OCI-LY7 (cell line): ENCODE results near the gene GCSAM. TPM values are rescaled to one million over a fixed set of nuclear protein-coding genes. Genes with fewer than 3 reads are reported as not detected.

Experiments used
- BruUV-seq: library from RNA; stranded (reverse); fragments of 400-500 nt; replicated peaks from 2 replicates; lab custom pipeline; 2021; lab: Mats Ljungman, UMichigan
- CTCF ChIA-PET: fragments of 300-600 bp; sonication (Branson Sonifier 250); formaldehyde crosslinking; loops from one replicate; lab custom pipeline; 2022; ENCODE audit warnings: antibody characterized with exemption; ENCODE audit not compliant: unreplicated experiment; lab: Charles Lee
- POLR2A ChIA-PET: fragments of 300-600 bp; sonication (Branson Sonifier 250); formaldehyde crosslinking; loops from one replicate; lab custom pipeline; 2022; ENCODE audit warnings: antibody characterized with exemption; lab: Charles Lee
- DNase-seq: peaks from one replicate; pipeline ENCODE4 v3.0.0-alpha.2; 2015; ENCODE audit warnings: low spot score
- H2AFZ ChIP-seq: fragments of 200-600 bp; sonication (generic), shearing (Covaris generic); 2 replicates; pipeline ENCODE4 v1.6.1; 2014; ENCODE audit warnings: mild to moderate bottlenecking, antibody characterized with exemption, low read length, moderate library complexity
- H3K27ac ChIP-seq: fragments of 200-600 bp; sonication (generic); 2 replicates; pipeline ENCODE4 v1.5.1; 2014; ENCODE audit warnings: mixed run types, low read depth, mild to moderate bottlenecking, moderate library complexity, low read length, inconsistent platforms; ENCODE audit not compliant: poor library complexity, severe bottlenecking
- H3K36me3 ChIP-seq: fragments of 200-600 bp; sonication (generic); 2 replicates; pipeline ENCODE4 v1.6.1; 2014; ENCODE audit warnings: mild to moderate bottlenecking, antibody characterized with exemption, low read length, moderate library complexity, mixed read lengths; ENCODE audit not compliant: insufficient read depth
- H3K4me1 ChIP-seq: fragments of 200-600 bp; sonication (generic); 2 replicates; pipeline ENCODE4 v1.5.1; 2014; ENCODE audit warnings: mild to moderate bottlenecking, low read length; ENCODE audit not compliant: insufficient read depth, poor library complexity, severe bottlenecking
- H3K4me2 ChIP-seq: fragments of 200-600 bp; sonication (generic); 2 replicates; pipeline ENCODE4 v1.6.1; 2014; ENCODE audit warnings: mild to moderate bottlenecking, low read length
- H3K4me3 ChIP-seq: fragments of 200-600 bp; sonication (generic); 2 replicates; pipeline ENCODE4 v1.5.1; 2014; ENCODE audit warnings: mild to moderate bottlenecking, low read depth, low read length; ENCODE audit not compliant: poor library complexity, severe bottlenecking
- H3K79me2 ChIP-seq: fragments of 200-600 bp; sonication (generic); 2 replicates; pipeline ENCODE4 v1.6.1; 2016; ENCODE audit warnings: low read depth, mild to moderate bottlenecking, low read length, moderate library complexity, mixed read lengths; ENCODE audit not compliant: insufficient read depth
- H3K9me2 ChIP-seq: fragments of 200-600 bp; sonication (generic); 2 replicates; pipeline ENCODE4 v1.6.1; 2016; ENCODE audit warnings: mild to moderate bottlenecking, low read length, mixed read lengths; ENCODE audit not compliant: insufficient read depth
- H3K9me3 ChIP-seq: fragments of 200-600 bp; sonication (generic); 2 replicates; pipeline ENCODE4 v1.6.1; 2014; ENCODE audit warnings: mild to moderate bottlenecking, mixed run types, low read length, mixed read lengths
- H4K20me1 ChIP-seq: fragments of 200-600 bp; sonication (generic); 2 replicates; pipeline ENCODE4 v1.6.1; 2014; ENCODE audit warnings: mild to moderate bottlenecking, antibody characterized with exemption, low read length, moderate library complexity, mixed read lengths; ENCODE audit not compliant: insufficient read depth
- EZH2phosphoT487 ChIP-seq: fragments of 200-600 bp; sonication (generic); IDR thresholded peaks from 2 replicates; pipeline ENCODE4 v1.6.1; 2018; ENCODE audit warnings: low read depth, borderline replicate concordance, mild to moderate bottlenecking, mixed run types, antibody characterized with exemption, low read length, moderate library complexity, mixed read lengths
- intact Hi-C: fragments of 100-400 bp; cut with micrococcal nuclease; formaldehyde crosslinking; loops from one replicate; pipeline ENCODE4 v1.10.0; 2022; ENCODE audit not compliant: unreplicated experiment
- total RNA-seq, 2 experiments: library from RNA; depleted of rRNA in 1 of 2; stranded (reverse); fragments of >200 nt in 1 of 2; shearing (Covaris generic) in 1 of 2; gene quantifications; 2 replicates each; pipeline ENCODE4 v1.2.3, GENCODE V29; 2014 to 2022
- TF ChIP-seq, protein P1 (sequence below): fragments of 200-600 bp; sonication (generic); conservative IDR thresholded peaks from 2 replicates; pipeline ENCODE4 v1.5.1; 2014; ENCODE audit warnings: mild to moderate bottlenecking, antibody characterized with exemption, low read length, moderate library complexity, mixed read lengths

GCSAM gene
- total RNA-seq, 2 experiments from 2014 or later: 193 to 195 TPM

GRCh38 chr3:112167758-112168157, 34.7 kb upstream of the GCSAM start:
- peaks cover 11% of the 10 kb centered on the region for H3K4me1 ChIP-seq
- no peaks in the 10 kb centered on the region for H3K9me3 ChIP-seq
- H3K9me2 ChIP-seq: no peaks in the 10 kb centered on the region
- no peaks in the 10 kb centered on the region for H3K79me2 ChIP-seq
- no peaks in the 10 kb centered on the region for H3K36me3 ChIP-seq
- TF ChIP-seq, protein P1, sequence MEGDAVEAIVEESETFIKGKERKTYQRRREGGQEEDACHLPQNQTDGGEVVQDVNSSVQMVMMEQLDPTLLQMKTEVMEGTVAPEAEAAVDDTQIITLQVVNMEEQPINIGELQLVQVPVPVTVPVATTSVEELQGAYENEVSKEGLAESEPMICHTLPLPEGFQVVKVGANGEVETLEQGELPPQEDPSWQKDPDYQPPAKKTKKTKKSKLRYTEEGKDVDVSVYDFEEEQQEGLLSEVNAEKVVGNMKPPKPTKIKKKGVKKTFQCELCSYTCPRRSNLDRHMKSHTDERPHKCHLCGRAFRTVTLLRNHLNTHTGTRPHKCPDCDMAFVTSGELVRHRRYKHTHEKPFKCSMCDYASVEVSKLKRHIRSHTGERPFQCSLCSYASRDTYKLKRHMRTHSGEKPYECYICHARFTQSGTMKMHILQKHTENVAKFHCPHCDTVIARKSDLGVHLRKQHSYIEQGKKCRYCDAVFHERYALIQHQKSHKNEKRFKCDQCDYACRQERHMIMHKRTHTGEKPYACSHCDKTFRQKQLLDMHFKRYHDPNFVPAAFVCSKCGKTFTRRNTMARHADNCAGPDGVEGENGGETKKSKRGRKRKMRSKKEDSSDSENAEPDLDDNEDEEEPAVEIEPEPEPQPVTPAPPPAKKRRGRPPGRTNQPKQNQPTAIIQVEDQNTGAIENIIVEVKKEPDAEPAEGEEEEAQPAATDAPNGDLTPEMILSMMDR: no peak
- TF ChIP-seq EZH2phosphoT487: no peak
- intact Hi-C loops: no loop called here
- H4K20me1 ChIP-seq: no peaks in the 10 kb centered on the region
- BruUV-seq: no TSS peak
- CTCF ChIA-PET: no interaction called here
- POLR2A ChIA-PET: interaction anchor here (0.6 to 1.3 kb wide), 3 partner anchors 10 to 64 kb away, joined by 3 to 6 read pairs (median 5); no protein-coding TSS in a partner anchor
- peak overlapping the region; percentile 16 for H3K4me2 ChIP-seq
- no peak overlapping the region for H2AFZ ChIP-seq
- H3K27ac ChIP-seq: no peak overlapping the region
- no peak overlapping the region for H3K4me3 ChIP-seq
- peak; percentile 57 for DNase-seq

DNA sequence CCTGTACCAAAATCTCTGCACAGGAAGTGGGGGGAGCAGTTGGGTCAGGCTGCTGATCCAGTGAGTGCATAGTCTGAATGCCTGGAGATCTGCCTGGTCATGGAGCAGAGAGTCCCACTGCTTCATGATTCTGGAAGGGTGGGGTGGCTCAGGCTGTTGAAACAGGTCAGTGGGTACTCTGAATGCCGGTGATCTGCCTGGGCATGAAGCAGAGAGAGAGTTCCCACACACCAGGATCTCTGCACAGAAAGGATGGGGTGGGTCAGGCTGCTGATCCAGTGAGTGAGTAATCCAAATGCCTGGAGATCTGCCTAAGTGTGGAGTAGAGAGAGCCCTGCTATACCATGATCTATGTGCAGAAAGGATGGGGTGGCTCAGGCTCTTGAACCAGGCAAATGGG, 16.1 kb upstream of the GCSAM start:
- ChIA-PET POLR2A (no interaction called here), CTCF (no interaction called here)
- Histone ChIP-seq H3K79me2 (no peaks in the 10 kb centered on the region), H2AFZ (no peak overlapping the region), H3K4me1 (no peaks in the 10 kb centered on the region), H3K9me3 (peaks cover 55% of the 10 kb centered on the region), H3K9me2 (no peaks in the 10 kb centered on the region), H3K4me3 (no peak overlapping the region), H3K4me2 (no peak overlapping the region), H4K20me1 (no peaks in the 10 kb centered on the region), H3K36me3 (peaks cover 12% of the 10 kb centered on the region; the same call in 1 of the 2 replicates), H3K27ac (no peak overlapping the region)
- BruUV-seq: no TSS peak
- no peak for TF ChIP-seq EZH2phosphoT487
- TF ChIP-seq, protein P1: no peak
- intact Hi-C loops: no loop called here
- DNase-seq: no peak

GRCh38 chr3:112143689-112144088, 10.6 kb upstream of the GCSAM start:
- Histone ChIP-seq H3K79me2 (no peaks in the 10 kb centered on the region), H3K4me3 (no peak overlapping the region), H4K20me1 (no peaks in the 10 kb centered on the region), H3K9me3 (peaks cover 46% of the 10 kb centered on the region), H2AFZ (no peak overlapping the region), H3K36me3 (peaks cover 3% of the 10 kb centered on the region; the same call in 1 of the 2 replicates), H3K4me1 (peaks cover 13% of the 10 kb centered on the region), H3K4me2 (no peak overlapping the region), H3K27ac (no peak overlapping the region), H3K9me2 (no peaks in the 10 kb centered on the region)
- ChIA-PET POLR2A (interaction anchor here (0.6 kb wide), 1 partner anchor 160 kb away, joined by 3 read pairs; no protein-coding TSS in a partner anchor), CTCF (no interaction called here)
- no peak for DNase-seq
- intact Hi-C loops: loop anchor here (5.0 kb wide), 1 partner anchor 139 kb away; no protein-coding TSS in a partner anchor
- no peak for TF ChIP-seq EZH2phosphoT487
- TF ChIP-seq, protein P1: no peak
- BruUV-seq: no TSS peak
